GM10847 (cell line): ENCODE measurements around the gene SLC6A9.

Experiments
- POLR2A ChIP-seq: IDR thresholded peaks from 2 replicates; pipeline ENCODE4 v1.6.1; 2011; ENCODE audit not compliant: insufficient read length; ENCODE audit errors: extremely low read depth

Gene SLC6A9

DNA sequence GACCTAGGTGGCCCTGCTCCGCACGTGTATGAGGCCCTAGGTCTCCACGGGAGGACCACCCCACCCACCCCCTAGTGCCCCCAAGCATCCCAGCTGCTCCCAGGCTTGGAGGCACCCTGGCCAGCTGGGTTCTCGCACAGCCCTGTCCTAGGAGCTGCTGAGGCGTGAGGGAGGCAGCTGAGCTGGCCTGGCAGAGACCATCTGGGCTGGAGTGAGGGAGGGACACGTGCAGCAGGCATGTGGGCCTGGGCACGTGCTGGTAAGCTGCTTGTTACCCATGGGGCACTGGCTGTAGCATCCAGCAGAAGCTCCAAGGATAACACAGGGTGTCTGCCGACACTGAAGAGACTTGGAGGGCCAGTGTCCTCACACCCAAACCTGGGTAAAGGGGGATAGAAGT lies 10.1 kb downstream of the SLC6A9 start:
- TF ChIP-seq POLR2A, result no peak

- no peak for TF ChIP-seq POLR2A
Measured at GRCh38 chr1:44020464-44020863, 10.8 kb downstream of the SLC6A9 start.

DNA sequence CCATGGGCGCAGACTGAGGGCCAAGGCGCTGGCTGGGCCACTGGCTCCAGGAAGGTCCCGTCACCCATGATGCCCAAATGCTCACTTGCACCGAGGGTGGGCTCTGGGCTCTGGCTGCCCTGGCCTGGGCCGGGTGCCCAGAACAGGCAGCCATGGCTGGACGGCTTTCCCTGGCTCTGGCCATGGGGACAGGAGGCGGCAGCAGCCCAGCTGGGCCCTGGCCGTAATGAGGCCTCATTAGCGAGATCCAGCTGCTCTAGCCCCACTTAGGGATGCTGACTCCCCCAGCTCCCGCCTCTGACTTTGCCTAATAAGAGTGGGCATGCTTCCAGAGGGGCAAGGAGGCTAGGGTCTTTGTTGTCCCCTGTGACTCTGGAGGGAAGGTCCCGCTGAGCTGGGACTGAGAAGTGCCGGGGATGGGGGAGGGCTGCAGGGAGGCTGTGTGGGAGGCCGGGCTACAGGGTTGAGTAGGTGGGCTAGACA lies 11.8 kb downstream of the SLC6A9 start:
- TF ChIP-seq POLR2A, result no peak

- TF ChIP-seq POLR2A, result no peak
Measured at GRCh38 chr1:44016890-44017400, 14.3 kb downstream of the SLC6A9 start.

- TF ChIP-seq POLR2A, result no peak
Measured at GRCh38 chr1:44016041-44016889, 15.0 kb downstream of the SLC6A9 start.

- no peak for TF ChIP-seq POLR2A
Measured at GRCh38 chr1:44015206-44015605, 16.1 kb downstream of the SLC6A9 start.

DNA sequence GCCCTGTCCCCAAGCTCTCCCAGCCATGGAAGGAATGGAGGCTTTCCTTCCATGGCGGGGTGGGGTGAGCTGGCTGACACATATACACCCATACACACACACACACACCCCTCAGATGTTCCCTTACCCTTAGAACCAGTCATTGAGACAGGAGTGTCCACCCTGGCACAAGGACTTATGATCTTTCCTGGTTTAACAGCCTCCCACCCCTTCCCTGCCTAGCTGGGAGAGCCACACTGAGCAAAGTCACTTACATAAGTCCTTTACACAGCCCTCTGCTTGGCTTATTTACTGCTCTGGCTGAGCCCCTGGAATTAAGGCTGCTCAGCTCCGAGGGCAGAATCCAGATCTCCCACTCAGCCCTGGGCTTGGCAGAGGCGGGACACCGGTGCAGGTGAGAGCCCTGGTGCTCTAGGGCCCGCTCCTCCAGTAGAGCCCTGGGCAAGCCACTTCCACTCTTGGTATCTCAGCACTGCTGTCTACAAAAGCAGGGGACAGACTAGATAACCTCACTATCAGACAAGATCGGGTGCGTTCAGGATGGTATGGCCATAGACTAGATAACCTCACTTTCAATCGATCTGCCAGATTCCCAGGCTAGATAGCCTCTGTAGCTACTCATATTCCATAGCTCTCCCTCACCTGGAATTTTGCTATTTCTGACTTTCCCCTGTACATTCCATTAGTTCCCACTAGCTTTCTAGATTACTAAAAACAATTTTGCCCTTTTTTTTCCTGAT lies 16.7 kb downstream of the SLC6A9 start:
- TF ChIP-seq POLR2A, result no peak

GRCh38 chr1:44013949-44014348 lies 17.3 kb downstream of the SLC6A9 start:
- no peak for TF ChIP-seq POLR2A

GRCh38 chr1:44012941-44013609 lies 18.2 kb downstream of the SLC6A9 start:
- TF ChIP-seq POLR2A, result no peak

GRCh38 chr1:44012404-44012803 lies 18.9 kb downstream of the SLC6A9 start:
- TF ChIP-seq POLR2A, result no peak

- TF ChIP-seq POLR2A, result no peak
Measured at GRCh38 chr1:44010935-44011471, 20.3 kb downstream of the SLC6A9 start.

DNA sequence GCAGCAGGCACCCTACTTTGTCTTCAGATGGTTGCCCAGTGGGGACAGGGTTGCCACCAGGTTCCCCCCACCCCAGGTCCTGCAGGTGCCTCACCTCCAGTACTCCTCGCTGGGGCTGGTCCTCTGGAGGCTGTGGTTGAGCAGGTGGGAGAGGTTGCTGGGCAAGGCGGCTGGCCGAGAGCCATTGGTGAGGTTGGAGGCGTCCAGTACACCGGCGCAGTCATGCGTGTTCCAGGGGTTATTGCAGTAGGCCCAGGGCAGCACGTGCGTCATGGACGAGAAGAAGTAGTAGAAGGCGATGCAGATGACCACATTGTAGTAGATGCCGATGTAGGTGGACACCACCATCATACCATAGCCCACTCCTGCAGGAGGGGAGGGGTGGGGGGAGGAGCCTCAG lies 23.0 kb downstream of the SLC6A9 start:
- TF ChIP-seq POLR2A, result no peak

GRCh38 chr1:44002606-44003157 lies 28.6 kb downstream of the SLC6A9 start:
- TF ChIP-seq POLR2A, result no peak

GRCh38 chr1:44002165-44002564 lies 29.1 kb downstream of the SLC6A9 start:
- no peak for TF ChIP-seq POLR2A

DNA sequence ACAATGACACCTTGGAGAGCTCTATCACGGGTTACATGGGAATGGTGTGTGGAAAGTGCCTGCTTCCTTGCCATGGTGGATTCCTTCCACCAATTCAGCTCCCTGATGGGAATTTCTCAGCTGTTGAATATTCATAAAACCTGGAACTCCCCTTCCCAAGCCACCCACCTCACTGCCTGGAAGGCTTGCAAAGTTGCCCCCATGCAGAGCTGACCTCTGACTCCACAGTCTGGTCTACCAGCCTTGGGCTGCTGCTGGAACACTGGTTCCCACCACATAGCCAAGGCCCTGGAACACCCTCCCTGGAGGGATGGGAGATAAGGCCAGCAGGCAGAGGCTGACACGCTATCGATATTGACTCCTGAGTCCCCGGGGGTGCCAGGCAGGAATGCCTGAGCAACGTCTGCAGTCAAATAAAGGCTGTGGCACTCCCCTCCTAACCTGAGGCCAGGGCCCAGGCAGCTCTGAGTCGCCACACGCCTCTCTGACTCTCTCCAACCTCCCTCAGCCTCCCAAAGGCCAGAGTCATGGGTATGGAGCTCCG lies 31.1 kb downstream of the SLC6A9 start:
- no peak for TF ChIP-seq POLR2A

- no peak for TF ChIP-seq POLR2A
Measured at GRCh38 chr1:43999455-43999854, 31.8 kb downstream of the SLC6A9 start.
